Liver (tissue), 9 donors: ENCODE measurements around the gene PCDHB14. TPM values are rescaled to one million over a fixed set of nuclear protein-coding genes. Genes with fewer than 3 reads are reported as not detected.

Source experiments
- DNase-seq: peaks from one replicate; pipeline ENCODE4 v3.0.0-alpha.2; 2017; ENCODE audit warnings: low spot score
- H3K27ac ChIP-seq, 2 donors: one replicate each; pipeline ENCODE4 v1.7.0; 2013; ENCODE audit warnings: inconsistent platforms in 2 of 2, low read length in 2 of 2, control low read depth in 1 of 2, low read depth in 1 of 2, mild to moderate bottlenecking in 1 of 2
- H3K27me3 ChIP-seq, 4 donors: one replicate each; pipeline versions ENCODE4 v1.6.1 to v1.7.0; 2013; ENCODE audit warnings: low read length in 3 of 4, inconsistent platforms in 1 of 4, mild to moderate bottlenecking in 1 of 4, moderate library complexity in 1 of 4; ENCODE audit not compliant: control insufficient read depth in 4 of 4, insufficient read depth in 4 of 4
- H3K36me3 ChIP-seq, 4 donors: one replicate each; pipeline versions ENCODE4 v1.6.1 to v1.7.0; 2013; ENCODE audit warnings: low read length in 3 of 4, mild to moderate bottlenecking in 3 of 4, low read depth in 1 of 4, moderate library complexity in 1 of 4; ENCODE audit not compliant: control insufficient read depth in 4 of 4, insufficient read depth in 3 of 4
- H3K4me1 ChIP-seq, 4 donors: one replicate each; pipeline versions ENCODE4 v1.6.1 to v1.7.0; 2013; ENCODE audit warnings: low read length in 3 of 4, mild to moderate bottlenecking in 3 of 4, moderate library complexity in 1 of 4; ENCODE audit not compliant: control insufficient read depth in 4 of 4, insufficient read depth in 4 of 4
- H3K4me3 ChIP-seq, 3 donors: one replicate each; pipeline versions ENCODE4 v1.6.1 to v1.7.0; 2013; ENCODE audit warnings: low read length in 3 of 3, control low read depth in 1 of 3, low read depth in 1 of 3, mild to moderate bottlenecking in 1 of 3
- H3K9ac ChIP-seq, 2 donors: one replicate each; pipeline ENCODE4 v1.7.0; 2013; ENCODE audit warnings: low read length in 2 of 2, mild to moderate bottlenecking in 2 of 2, moderate library complexity in 2 of 2, control low read depth in 1 of 2, low read depth in 1 of 2
- H3K9me3 ChIP-seq, 4 donors: one replicate each; pipeline versions ENCODE4 v1.6.1 to v1.7.0; 2013; ENCODE audit warnings: low read length in 3 of 4; ENCODE audit not compliant: control insufficient read depth in 4 of 4
- ATF3 ChIP-seq: IDR thresholded peaks from 2 replicates; pipeline ENCODE4 v1.6.1; 2016; ENCODE audit warnings: antibody characterized with exemption
- CTCF ChIP-seq: fragments of 150-350 bp; IDR thresholded peaks from 2 replicates; pipeline ENCODE4 v1.5.1; 2017; ENCODE audit warnings: improper control_type of control experiment, low read depth, low read length; ENCODE audit not compliant: missing input control
- EGR1 ChIP-seq, 2 donors: IDR thresholded peaks; 2 replicates each; pipeline ENCODE4 v1.6.1; 2016 to 2018; ENCODE audit warnings: antibody characterized with exemption in 2 of 2, low read depth in 2 of 2
- FOXA1 ChIP-seq: IDR thresholded peaks from 2 replicates; pipeline ENCODE4 v1.6.1; 2016; ENCODE audit warnings: antibody characterized with exemption
- FOXA2 ChIP-seq: IDR thresholded peaks from 2 replicates; pipeline ENCODE4 v1.6.1; 2016; ENCODE audit warnings: antibody characterized with exemption
- GABPA ChIP-seq, 2 donors: IDR thresholded peaks in 1 of 2; conservative IDR thresholded peaks in 1 of 2; 2 replicates each; pipeline ENCODE4 v1.6.1; 2016; ENCODE audit warnings: antibody characterized with exemption in 2 of 2, mild to moderate bottlenecking in 1 of 2, moderate library complexity in 1 of 2
- HNF4A ChIP-seq, 2 donors: conservative IDR thresholded peaks; 2 replicates each; pipeline ENCODE4 v1.6.1; 2016; ENCODE audit warnings: antibody characterized with exemption in 2 of 2, mild to moderate bottlenecking in 2 of 2
- HNF4G ChIP-seq: IDR thresholded peaks from 2 replicates; pipeline ENCODE4 v1.6.1; 2016; ENCODE audit warnings: antibody characterized with exemption
- JUND ChIP-seq, 2 donors: IDR thresholded peaks; 2 replicates each; pipeline ENCODE4 v1.6.1; 2016; ENCODE audit warnings: antibody characterized with exemption in 2 of 2
- MAX ChIP-seq: IDR thresholded peaks from 2 replicates; pipeline ENCODE4 v1.6.1; 2016; ENCODE audit warnings: antibody characterized with exemption
- NR2F2 ChIP-seq: IDR thresholded peaks from 2 replicates; pipeline ENCODE4 v1.6.1; 2016; ENCODE audit warnings: antibody characterized with exemption
- RAD21 ChIP-seq, 2 donors: IDR thresholded peaks; 2 replicates each; pipeline ENCODE4 v1.6.1; 2016; ENCODE audit warnings: antibody characterized with exemption in 2 of 2, mild to moderate bottlenecking in 2 of 2
- REST ChIP-seq: IDR thresholded peaks from 2 replicates; pipeline ENCODE4 v1.6.1; 2016; ENCODE audit warnings: antibody characterized with exemption, mild to moderate bottlenecking
- RXRA ChIP-seq, 2 donors: IDR thresholded peaks; 2 replicates each; pipeline ENCODE4 v1.6.1; 2017 to 2018; ENCODE audit warnings: antibody characterized with exemption in 2 of 2, mild to moderate bottlenecking in 1 of 2
- SP1 ChIP-seq: IDR thresholded peaks from 2 replicates; pipeline ENCODE4 v1.6.1; 2018; ENCODE audit warnings: antibody characterized with exemption, mild to moderate bottlenecking
- TAF1 ChIP-seq: conservative IDR thresholded peaks from 2 replicates; pipeline ENCODE4 v1.6.1; 2016; ENCODE audit warnings: antibody characterized with exemption, mild to moderate bottlenecking
- YY1 ChIP-seq: IDR thresholded peaks from 2 replicates; pipeline ENCODE4 v1.6.1; 2016; ENCODE audit warnings: antibody characterized with exemption, mild to moderate bottlenecking
- ZBTB33 ChIP-seq: IDR thresholded peaks from 2 replicates; pipeline ENCODE4 v1.6.1; 2016; ENCODE audit warnings: antibody characterized with exemption
- WGBS: extraction: QIAGEN DNeasy Blood & Tissue Kit; methylation state at CpG from one replicate; pipeline ENCODE4 v1.1.7; 2013; 5-methylcytosine and 5-hydroxymethylcytosine counted together
- polyA plus RNA-seq, 2 donors: library from polyadenylated mRNA; stranded (reverse) in 1 of 2; unstranded in 1 of 2; fragments of 200-250 nt in 1 of 2; fragments of >200 nt in 1 of 2; fragmentation: Nextera tagmentation in 1 of 2; extraction: Ambion mirVana in 1 of 2; gene quantifications; one replicate each; pipeline versions ENCODE4 v1.2.1 to v1.2.3, GENCODE V29; 2013 to 2015
- total RNA-seq, 2 donors: library from RNA; depleted of rRNA; stranded (reverse); fragments of >200 nt; gene quantifications; one replicate each; pipeline ENCODE4 v1.2.3, GENCODE V29; 2014
- donor health status: healthy.
- donor health status: healthy.
- donor health status: healthy.
- donor health status: healthy.
- donor health status: healthy.

PCDHB14 gene
- total and polyA plus RNA-seq, 4 donors: 0.10 to 0.47 (median 0.32) TPM

- peaks cover 20 to 50% (median 26%) of the 10 kb centered on the region in 4 donors for H3K9me3 ChIP-seq
These were observed 42.8 kb upstream of the PCDHB14 start for GRCh38 chr5:141180313-141180712.

More at GRCh38 chr5:141180313-141180712, 42.8 kb upstream of the PCDHB14 start:
- Histone ChIP-seq H3K27me3 (peaks cover 0 to 13% (median 2%) of the 10 kb centered on the region in 4 donors), H3K4me1 (no peaks in the 10 kb centered on the region), H3K9ac (no peak overlapping the region), H3K4me3 (no peak overlapping the region), H3K36me3 (no peaks in the 10 kb centered on the region), H3K27ac (no peak overlapping the region)
- WGBS: 27% methylated on average over 1 of the region's 1 CpG
- no peak for TF ChIP-seq HNF4A (conservative IDR thresholded peaks at IDR 0.05)
- no peak for TF ChIP-seq FOXA2
- no peak for TF ChIP-seq CTCF
- no peak for TF ChIP-seq HNF4G
- no peak for TF ChIP-seq TAF1
- no peak for TF ChIP-seq REST
- no peak for TF ChIP-seq GABPA (IDR thresholded peaks at IDR 0.05 in 1 of 2, conservative IDR thresholded peaks at IDR 0.05 in 1 of 2)
- TF ChIP-seq JUND (IDR thresholded peaks at IDR 0.05): no peak
- TF ChIP-seq ZBTB33: no peak
- TF ChIP-seq ATF3: no peak
- no peak for TF ChIP-seq MAX
- TF ChIP-seq NR2F2: no peak
- no peak for TF ChIP-seq SP1
- no peak for TF ChIP-seq RXRA (IDR thresholded peaks at IDR 0.05)
- no peak for TF ChIP-seq RAD21 (IDR thresholded peaks at IDR 0.05)
- no peak for TF ChIP-seq YY1
- TF ChIP-seq EGR1 (IDR thresholded peaks at IDR 0.05; ENCODE audit: low read depth in 2 of 2): no peak
- no peak for TF ChIP-seq FOXA1
- DNase-seq: no peak
